Measurements from ENCODE around the gene MSMO1.
"Not testable (repeated sequence)": the region's sequence is repeated elsewhere in the genome, so short reads cannot be mapped to it uniquely, and the experiment has no call there.

MSMO1 gene

GRCh38 chr4:165327211-165328100 lies at the start of gene MSMO1:
MSMO1 (plus strand) TSS chr4:165327669; CDS start chr4:165333371, 5,702 bp downstream.
- peak; percentile 95 for DNase-seq

GRCh38 chr4:165279531-165279930 lies 47.9 kb upstream of the MSMO1 start:
- DNase-seq: not testable (repeated sequence)

GRCh38 chr4:165284697-165285096 lies 42.8 kb upstream of the MSMO1 start:
- DNase-seq: not testable (repeated sequence)

GRCh38 chr4:165286619-165287340 lies 40.7 kb upstream of the MSMO1 start:
- not testable (repeated sequence) for DNase-seq

GRCh38 chr4:165288226-165288625 lies 39.2 kb upstream of the MSMO1 start:
- no peak for DNase-seq

GRCh38 chr4:165288639-165289422 lies 38.6 kb upstream of the MSMO1 start:
- no peak for DNase-seq

- no peak for DNase-seq
Measured at GRCh38 chr4:165289423-165289785, 38.1 kb upstream of the MSMO1 start.

- no peak for DNase-seq
Measured at GRCh38 chr4:165293061-165293460, 34.4 kb upstream of the MSMO1 start.

GRCh38 chr4:165293927-165294649 lies 33.4 kb upstream of the MSMO1 start:
- DNase-seq: no peak

GRCh38 chr4:165294907-165295306 lies 32.6 kb upstream of the MSMO1 start:
- DNase-seq: no peak

GRCh38 chr4:165297626-165298025 lies 29.8 kb upstream of the MSMO1 start:
- DNase-seq: no peak

GRCh38 chr4:165299399-165300060 lies 27.9 kb upstream of the MSMO1 start:
- no peak for DNase-seq

- no peak for DNase-seq
Measured at GRCh38 chr4:165301833-165302232, 25.6 kb upstream of the MSMO1 start.

- no peak for DNase-seq
Measured at GRCh38 chr4:165302658-165303057, 24.8 kb upstream of the MSMO1 start.

- no peak for DNase-seq
Measured at GRCh38 chr4:165308166-165308565, 19.3 kb upstream of the MSMO1 start.

GRCh38 chr4:165308606-165309005 lies 18.9 kb upstream of the MSMO1 start:
- no peak for DNase-seq

GRCh38 chr4:165309456-165309855 lies 18.0 kb upstream of the MSMO1 start:
- no peak for DNase-seq

GRCh38 chr4:165312506-165312905 lies 15.0 kb upstream of the MSMO1 start:
- DNase-seq: no peak

- no peak for DNase-seq
Measured at GRCh38 chr4:165319030-165319429, 8.4 kb upstream of the MSMO1 start.

- DNase-seq: no peak
Measured at GRCh38 chr4:165319509-165319908, 8.0 kb upstream of the MSMO1 start.

- DNase-seq: no peak
Measured at GRCh38 chr4:165324236-165324917, 3.1 kb upstream of the MSMO1 start.
